Activated CD8-positive, alpha-beta memory T cell treated with anti-CD3 and anti-CD28 coated beads, Interleukin-2, amount 50 U/mL, for 48 hours (primary cell): ENCODE results near the gene PTGES3.
A peak's percentile ranks its signal among the peaks of the same experiment; 100 is the strongest.
"Not testable (repeated sequence)": the region's sequence is repeated elsewhere in the genome, so short reads cannot be mapped to it uniquely, and the experiment has no call there.

Experiments
- DNase-seq: peaks from one replicate; pipeline ENCODE4 v3.0.0-alpha.2; 2020

PTGES3 gene

GRCh38 chr12:56688129-56688845 lies at the start of gene PTGES3:
PTGES3 (minus strand) TSS chr12:56688284; CDS start chr12:56687999, 285 bp downstream.
- peak; percentile 99 for DNase-seq

DNA sequence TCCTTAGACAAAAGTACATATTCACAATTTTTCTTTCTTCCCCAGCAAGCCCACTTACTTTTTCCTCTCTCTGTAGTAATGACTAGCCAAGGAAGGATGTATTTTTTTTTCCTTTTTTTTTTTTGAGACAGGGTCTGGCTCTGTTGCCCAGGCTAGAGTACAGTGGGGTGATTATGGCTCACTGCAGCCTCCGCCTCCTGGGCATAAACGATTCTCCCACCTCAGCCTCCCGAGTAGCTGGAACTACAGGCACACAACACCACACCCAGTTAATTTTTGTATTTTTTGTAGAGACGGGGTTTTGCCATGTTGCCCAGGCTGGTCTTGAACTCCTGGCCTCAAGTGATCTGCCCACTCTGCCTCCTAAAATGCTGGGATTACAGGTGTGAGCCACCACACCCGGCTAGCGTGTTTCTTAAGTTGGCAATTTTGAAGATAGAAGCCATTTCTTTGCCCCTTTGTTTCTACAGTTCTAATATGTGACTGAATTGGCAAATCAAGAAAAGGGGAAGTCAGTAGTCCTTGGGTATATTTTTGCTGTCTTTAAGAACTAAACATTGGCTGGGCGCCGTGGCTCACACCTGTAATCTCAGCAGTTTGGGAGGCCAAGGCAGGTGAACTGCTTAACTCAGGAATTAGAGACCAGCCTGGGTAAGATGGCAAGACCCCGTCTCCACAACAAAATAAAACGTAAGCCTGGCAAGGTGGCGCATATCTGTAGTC lies 40.2 kb upstream of the PTGES3 start:
- DNase-seq: no peak

GRCh38 chr12:56726196-56726675 lies 38.2 kb upstream of the PTGES3 start:
- DNase-seq: not testable (repeated sequence)

DNA sequence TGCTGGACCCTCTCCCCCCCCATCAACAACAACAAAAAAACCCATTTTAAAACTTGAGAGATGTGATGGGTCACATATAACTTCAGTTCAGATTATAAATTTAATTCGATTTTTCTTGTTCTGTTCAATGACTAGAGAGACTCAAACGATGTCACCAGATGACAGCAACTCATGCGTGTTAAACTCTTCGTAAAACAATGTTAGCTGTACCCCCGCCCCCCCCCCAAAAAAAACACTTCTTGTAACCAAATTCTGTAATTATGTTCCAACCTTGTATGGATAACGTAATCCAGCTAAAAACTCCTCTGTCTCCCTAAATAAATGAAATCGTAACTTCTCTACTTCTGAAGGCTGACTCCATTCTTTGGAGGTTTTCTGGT lies 37.6 kb upstream of the PTGES3 start:
- no peak for DNase-seq

DNA sequence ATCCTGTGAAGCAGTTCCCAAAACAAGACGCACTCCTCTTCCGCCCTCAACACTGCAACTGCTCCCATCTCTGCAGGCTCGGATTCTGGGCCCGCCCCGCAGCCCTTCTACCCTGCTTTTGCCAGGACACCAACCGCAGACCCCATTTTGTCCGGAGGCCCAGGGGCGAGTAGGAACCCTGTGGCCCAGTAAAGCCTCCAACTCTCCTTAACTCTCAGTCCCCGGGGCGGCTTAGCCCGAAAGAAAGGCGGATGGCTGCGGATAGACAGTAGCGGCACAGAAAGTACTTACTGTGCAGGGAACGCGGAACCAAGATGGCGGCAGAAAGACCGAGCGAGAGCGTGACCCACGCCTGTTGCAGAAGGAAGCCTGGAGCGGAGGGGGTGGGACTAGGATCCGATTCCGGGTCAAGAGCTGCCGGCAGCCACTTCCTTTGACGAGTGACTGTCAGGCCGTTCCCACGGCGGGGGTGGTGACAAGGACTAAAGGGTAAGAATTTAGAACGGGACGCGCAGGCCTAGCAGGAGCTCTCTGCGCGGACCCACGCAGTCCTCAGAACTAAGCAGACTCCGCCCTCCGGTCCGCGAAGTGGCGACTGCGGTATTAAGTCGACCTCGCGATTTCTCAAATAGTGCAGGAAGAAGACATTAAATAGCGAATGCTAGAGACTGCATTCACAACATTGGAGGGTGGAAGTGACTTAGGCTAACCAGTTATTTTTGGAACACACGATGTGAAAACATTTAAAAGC lies 37.1 kb upstream of the PTGES3 start, which contains the start of gene NACA:
Gene NACA (minus strand): TSS at position 328 of the 751 bp plus-strand sequence. CDS start 778 bp downstream, outside the sequence.
- DNase-seq: peak; percentile 97

DNA sequence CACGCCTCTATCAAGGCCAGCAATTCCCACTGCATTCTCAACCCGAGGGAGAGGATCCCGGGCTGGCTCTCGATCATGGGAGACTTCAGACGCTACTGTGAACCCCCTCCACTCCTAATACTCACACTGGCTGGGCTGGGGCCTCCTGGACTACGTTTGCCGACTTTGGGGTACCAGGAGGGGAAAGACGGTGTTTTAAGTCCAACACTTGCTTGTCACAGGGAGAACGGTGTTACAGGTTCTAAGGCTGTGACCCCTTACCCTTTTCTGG lies 36.6 kb upstream of the PTGES3 start:
- DNase-seq: no peak

- peak; percentile 54 for DNase-seq
Observed at GRCh38 chr12:56723889-56724700, 36.0 kb upstream of the PTGES3 start.

DNA sequence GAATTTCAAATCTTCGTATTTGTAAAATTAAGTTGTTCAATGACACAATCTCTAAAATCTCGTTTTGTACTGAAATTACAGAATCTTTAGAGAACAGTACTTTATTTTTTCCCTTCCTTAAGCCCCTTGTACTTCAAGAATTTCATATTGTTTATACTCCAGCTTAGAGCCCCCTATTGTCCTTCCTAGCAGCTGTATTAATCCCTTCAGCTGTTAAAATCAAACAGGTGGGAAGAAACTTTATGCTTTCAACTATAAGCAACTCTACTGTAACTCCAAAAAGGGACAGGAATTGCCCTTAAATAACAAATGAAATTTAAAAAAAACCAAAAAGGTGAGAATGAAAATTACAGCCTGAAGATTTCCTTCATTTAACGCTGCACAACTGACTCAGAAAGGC lies 35.3 kb upstream of the PTGES3 start:
- DNase-seq: no peak

GRCh38 chr12:56722832-56723231 lies 34.7 kb upstream of the PTGES3 start:
- DNase-seq: no peak

- DNase-seq: no peak
Observed at GRCh38 chr12:56721721-56722120, 33.6 kb upstream of the PTGES3 start.

GRCh38 chr12:56721216-56721615 lies 33.1 kb upstream of the PTGES3 start:
- no peak for DNase-seq

DNA sequence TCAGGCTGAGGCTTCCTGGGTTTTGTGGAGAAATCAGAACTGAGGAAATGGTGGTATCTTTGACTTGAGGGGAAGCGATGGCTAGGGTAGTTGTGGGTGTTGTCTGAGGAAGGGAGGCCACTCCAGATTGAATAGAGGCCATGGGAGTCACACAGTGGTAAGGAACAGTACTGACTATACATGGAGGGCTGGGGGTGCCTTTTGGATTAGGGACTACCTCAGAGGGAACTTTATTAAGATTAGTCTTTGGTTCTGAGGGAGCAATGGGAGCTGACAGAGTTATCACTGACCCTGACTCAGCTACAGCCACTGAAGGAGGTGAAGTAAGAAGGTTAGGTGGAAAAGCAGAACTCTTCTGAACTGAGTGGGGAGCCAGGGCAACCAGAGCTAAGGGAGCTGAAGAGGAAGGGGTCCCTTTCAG lies 32.7 kb upstream of the PTGES3 start:
- peak; percentile 52 for DNase-seq

DNA sequence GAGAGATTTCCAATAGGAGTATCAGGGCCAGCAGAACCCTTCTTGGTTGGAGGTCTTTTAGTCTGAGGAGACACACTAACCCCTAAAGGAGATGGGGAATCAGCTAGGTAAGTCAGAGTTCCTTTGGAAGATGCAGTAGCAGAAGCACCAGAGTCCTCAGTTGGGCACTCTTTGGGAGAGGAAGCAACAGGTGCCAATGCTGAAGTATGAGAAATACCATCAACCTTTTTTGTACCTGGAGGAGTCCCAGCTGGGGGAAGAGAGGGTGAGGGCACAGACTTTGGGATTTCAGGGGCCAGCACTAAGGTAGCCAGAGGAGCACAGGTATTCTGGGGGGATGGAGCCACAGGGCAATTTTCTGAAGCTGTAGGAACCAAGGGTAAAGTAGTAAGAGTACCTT lies 31.0 kb upstream of the PTGES3 start:
- peak; percentile 44 for DNase-seq

DNA sequence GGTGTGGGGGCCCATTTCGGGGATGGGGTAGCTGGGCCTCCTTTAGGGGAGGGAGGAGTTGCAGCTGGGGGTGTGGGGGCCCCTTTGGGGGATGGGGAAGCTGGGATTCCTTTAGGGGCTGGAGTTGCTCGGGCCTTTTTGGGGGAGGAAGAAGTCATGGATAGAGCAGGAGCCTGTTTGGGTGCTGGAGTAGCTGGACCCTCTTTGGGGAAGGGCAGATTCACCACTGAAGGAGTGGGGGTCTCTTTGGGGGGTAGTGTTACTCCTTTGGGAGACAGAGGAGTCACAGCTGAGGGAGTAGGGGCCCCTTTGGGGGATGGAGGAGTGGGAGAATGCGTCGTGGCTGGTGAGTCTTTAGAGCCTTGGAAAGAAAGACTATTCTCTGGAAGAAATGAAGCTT lies 30.6 kb upstream of the PTGES3 start:
- no peak for DNase-seq

DNA sequence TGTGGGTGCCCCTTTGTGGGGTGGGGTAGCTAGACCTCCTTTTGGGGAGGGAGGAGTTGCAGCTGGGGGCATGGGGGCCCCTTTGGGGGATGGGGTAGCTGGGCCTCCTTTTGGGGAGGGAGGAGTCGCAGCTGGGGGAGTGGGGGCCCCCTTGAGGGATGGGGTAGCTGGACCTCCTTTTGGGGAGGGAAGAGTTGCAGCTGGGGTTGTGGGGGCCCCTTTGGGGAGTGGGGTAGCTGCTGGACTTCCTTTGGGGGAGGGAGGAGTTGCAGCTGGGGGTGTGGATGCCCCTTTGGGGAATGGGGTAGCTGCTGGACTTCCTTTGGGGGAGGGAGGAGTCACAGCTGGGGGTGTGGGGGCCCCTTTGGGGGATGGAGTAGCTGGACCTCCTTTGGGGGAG lies 30.1 kb upstream of the PTGES3 start:
- DNase-seq: no peak

DNA sequence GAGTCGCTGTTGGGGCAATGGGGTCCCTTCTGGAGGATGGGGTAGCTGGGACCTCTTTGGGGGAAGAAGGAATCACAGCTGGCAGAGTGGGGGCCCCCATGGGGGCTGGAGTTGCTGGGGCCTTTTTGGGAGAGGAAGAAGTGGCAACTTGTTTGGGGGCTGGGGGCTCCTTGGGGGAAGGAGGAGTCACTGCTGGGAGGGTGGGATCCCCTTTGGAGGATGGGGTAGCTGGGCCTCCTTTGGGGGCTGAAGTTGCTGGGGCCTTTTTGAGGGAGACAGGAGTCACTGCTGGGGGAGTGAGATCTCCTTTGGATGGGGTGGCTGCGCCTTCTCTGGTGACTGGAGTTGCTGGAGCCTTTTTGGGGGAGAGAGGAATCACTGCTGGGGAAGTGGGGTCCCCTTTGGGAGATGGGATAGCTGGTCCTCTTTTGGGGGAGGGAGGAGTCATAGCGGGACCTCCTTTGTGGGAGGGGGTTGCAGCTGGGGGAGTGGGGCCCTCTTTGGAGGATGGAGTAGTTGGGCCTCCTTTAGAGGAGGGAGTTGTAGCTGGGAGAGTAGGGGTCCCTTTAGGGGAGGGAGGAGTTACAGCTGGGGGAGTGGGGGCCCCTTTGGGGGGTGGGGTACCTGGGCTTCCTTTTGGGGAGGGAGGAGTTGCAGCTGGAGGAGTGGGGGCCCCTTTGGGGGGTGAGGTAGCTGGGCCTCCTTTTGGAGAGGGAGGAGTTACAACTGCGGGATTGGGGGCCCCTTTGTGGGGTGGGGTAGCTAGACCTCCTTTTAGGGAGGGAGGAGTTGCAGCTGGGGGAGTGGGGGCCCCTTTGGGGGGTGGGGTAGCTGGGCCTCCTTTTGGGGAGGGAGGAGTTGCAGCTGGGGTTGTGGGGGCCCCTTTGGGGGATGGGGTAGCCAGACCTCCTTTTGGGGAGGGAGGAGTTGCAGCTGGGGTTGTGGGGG lies 29.1 kb upstream of the PTGES3 start:
- no peak for DNase-seq

- DNase-seq: no peak
Observed at GRCh38 chr12:56716458-56716857, 28.4 kb upstream of the PTGES3 start.

- DNase-seq: no peak
Observed at GRCh38 chr12:56715798-56716197, 27.7 kb upstream of the PTGES3 start.

DNA sequence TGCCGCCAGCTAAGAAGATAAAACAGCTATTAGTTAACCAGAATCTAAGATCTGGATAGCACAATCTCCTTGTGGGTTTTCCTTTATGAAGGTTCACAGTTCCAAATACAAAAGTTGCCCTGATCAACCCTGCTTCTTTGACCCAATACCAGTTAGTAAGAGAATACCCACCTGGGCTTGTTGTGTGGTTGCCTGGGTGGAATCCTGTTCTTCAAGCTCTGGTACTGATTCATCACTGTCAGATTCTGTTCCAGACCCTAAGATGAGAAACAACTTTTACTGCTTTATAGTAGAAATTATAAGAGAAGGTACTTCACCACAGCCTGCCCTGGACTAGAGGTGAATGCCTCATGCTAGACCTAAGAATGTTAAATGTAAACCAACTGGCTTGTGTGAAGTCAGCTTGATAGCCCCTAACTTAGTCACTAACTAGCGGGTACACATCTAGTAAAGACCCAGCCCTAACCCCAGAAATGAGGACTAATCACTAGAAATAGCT lies 26.4 kb upstream of the PTGES3 start:
- no peak for DNase-seq

- no peak for DNase-seq
Observed at GRCh38 chr12:56713345-56713744, 25.3 kb upstream of the PTGES3 start.

DNA sequence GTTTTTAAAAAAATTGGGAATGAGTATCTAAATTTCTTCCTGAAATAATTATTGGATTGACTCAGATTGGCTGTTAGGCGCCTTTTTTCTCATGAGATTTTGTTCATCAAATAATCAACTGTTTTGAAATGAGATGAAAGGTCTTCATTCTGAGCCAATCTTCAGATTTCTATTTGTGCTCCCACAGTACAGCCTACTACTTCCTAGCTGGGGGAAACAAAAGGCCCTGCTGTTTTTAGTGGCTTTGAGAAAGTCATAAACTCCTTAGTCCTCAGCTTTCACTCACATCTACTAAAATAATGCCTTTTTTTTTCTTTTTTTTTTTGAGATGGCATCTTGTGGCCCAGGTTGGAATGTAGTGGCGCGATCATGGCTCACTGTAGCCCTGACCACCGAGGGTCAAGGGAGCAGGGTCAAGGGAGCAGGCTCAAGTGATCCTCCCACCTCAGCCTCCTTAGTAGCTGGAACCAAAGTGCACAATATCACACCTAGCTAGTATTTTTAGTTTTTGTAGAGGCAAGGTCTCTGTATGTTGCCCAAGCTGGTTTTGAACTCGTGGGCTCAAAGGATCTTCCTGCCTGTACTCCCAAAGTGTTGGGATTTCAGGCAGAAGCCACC lies 21.8 kb upstream of the PTGES3 start:
- DNase-seq: no peak
